Gastrocnemius medialis (tissue), 4 donors: Measurements from ENCODE around the gene WDFY3.

Source experiments
- POLR2A ChIP-seq, 2 donors: fragments of 450-650 bp; IDR thresholded peaks; one replicate each; pipeline ENCODE4 v1.6.1; 2017; ENCODE audit warnings: antibody characterized with exemption in 2 of 2, mild to moderate bottlenecking in 2 of 2, moderate library complexity in 2 of 2
- TF ChIP-seq, protein P1 (sequence below), 5 experiments: fragments of 450-650 bp in 3 of 5; fragments of 200-600 bp in 2 of 5; sonication (generic) in 2 of 5; IDR thresholded peaks in 4 of 5; conservative IDR thresholded peaks in 1 of 5; 1 replicate in 4 of 5; 2 replicates in 1 of 5; pipeline ENCODE4 v1.5.1; 2016 to 2019; ENCODE audit warnings: antibody characterized with exemption in 5 of 5, mild to moderate bottlenecking in 3 of 5, moderate library complexity in 3 of 5

DNA sequence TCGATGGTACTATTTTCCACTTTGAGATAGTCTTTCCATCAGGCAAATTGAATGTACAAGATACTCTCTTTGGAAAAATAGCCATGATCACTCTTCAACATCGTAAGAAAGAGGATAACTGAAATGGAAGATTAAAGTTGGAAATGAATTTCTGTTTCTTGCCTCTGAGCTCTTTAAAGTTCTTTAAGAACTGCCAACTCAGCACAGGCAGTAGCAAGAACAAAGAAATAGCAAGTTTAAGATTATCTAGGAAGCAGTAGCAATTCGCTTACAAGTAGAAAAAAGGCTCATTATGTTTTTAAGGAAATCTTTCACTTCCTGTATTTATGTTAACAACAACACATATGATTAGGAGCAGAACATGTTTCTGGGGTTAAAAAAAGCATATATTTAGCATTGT lies 255.9 kb downstream of the WDFY3 start:
- TF ChIP-seq, protein P1, sequence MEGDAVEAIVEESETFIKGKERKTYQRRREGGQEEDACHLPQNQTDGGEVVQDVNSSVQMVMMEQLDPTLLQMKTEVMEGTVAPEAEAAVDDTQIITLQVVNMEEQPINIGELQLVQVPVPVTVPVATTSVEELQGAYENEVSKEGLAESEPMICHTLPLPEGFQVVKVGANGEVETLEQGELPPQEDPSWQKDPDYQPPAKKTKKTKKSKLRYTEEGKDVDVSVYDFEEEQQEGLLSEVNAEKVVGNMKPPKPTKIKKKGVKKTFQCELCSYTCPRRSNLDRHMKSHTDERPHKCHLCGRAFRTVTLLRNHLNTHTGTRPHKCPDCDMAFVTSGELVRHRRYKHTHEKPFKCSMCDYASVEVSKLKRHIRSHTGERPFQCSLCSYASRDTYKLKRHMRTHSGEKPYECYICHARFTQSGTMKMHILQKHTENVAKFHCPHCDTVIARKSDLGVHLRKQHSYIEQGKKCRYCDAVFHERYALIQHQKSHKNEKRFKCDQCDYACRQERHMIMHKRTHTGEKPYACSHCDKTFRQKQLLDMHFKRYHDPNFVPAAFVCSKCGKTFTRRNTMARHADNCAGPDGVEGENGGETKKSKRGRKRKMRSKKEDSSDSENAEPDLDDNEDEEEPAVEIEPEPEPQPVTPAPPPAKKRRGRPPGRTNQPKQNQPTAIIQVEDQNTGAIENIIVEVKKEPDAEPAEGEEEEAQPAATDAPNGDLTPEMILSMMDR (IDR thresholded peaks at IDR 0.05 in 4 of 5, conservative IDR thresholded peaks at IDR 0.05 in 1 of 5), result no peak
- no peak for TF ChIP-seq POLR2A (IDR thresholded peaks at IDR 0.05)
